ENCODE results near the gene ATP10A. TPM values are rescaled to one million over a fixed set of nuclear protein-coding genes. Genes with fewer than 3 reads are reported as not detected.

The ATP10A gene
- total and polyA plus RNA-seq, 2 of the 8 experiments (the other 6 are each of a cell fraction or from before 2014, with no cell fraction given): 2.0 to 2.8 TPM

DNA sequence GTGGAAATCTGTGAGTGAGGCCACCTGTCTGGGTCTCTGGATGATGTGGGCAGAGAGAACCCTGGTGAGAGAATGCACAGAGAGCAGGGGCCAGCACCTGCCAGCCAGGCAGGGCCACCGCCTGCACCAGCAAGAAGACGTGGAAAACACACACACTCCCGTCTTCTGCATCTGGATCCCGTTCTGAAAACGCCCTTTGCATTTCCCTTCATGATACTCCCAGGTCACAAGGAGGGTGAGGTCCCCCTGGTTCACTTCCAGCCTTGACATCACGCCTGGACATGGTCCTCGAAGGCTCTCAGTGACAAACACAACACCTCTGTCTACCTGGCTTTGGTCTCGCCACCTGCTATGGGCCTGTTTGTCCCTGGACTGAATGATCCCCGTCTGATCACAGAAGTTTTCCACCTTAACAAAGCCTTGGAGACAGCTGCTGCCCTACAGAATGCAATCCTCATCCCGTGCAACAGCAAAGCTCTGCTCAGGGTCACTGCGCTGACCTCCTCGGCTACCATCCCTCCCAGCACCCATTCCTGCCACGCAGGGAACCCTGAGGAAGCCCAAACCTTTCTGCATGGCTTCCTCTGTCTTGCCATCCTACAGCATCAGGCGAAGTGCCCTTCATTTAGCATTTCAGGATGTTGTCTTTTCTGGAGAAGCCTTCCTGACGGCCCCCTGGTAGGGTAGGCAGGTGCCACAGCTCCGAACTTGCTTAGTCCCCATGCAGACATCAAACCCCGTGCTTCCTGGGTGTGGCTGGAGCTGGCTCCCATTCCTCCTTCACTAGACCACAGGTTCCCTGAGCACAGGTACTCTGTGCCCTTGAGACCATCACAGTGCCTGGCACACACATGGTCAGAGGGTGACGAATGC is 122.5 kb downstream of the ATP10A start (continued):
- no peak for TF ChIP-seq POU5F1 (IDR thresholded peaks at IDR 0.05; ENCODE audit: low read depth, low read length)
- TF ChIP-seq SUZ12 (IDR thresholded peaks at IDR 0.05; ENCODE audit: low read length): no peak
- no peak for TF ChIP-seq KDM1A (IDR thresholded peaks at IDR 0.05; ENCODE audit: borderline replicate concordance, low read length)
- TF ChIP-seq GABPA (IDR thresholded peaks at IDR 0.05; ENCODE audit: borderline replicate concordance, insufficient read depth, low read length): no peak
- TF ChIP-seq SIX5 (IDR thresholded peaks at IDR 0.05; ENCODE audit: low read depth, low read length): no peak
- TF ChIP-seq KDM4A (IDR thresholded peaks at IDR 0.05; ENCODE audit: low read depth, low read length, severe bottlenecking): no peak
- TF ChIP-seq BCL11A (IDR thresholded peaks at IDR 0.05; ENCODE audit: low read depth in 2 of 2, low read length in 2 of 2): no peak
- TF ChIP-seq RBBP5 (IDR thresholded peaks at IDR 0.05; ENCODE audit: borderline replicate concordance, low read depth, low read length): no peak
- no peak for TF ChIP-seq POLR2AphosphoS5 (IDR thresholded peaks at IDR 0.05; ENCODE audit: low read depth, low read length)

Data from H1 (cell line).